NT2/D1 (cell line): ENCODE data around the gene MFSD6L.
A peak's percentile ranks its signal among the peaks of the same experiment; 100 is the strongest.

Source experiments
- DNase-seq: peaks from one replicate; pipeline ENCODE4 v3.0.0-alpha.2; 2011; ENCODE audit warnings: low read depth, low spot score
- H3K27me3 ChIP-seq: 2 replicates; pipeline ENCODE4 v1.6.0; 2011; ENCODE audit warnings: mild to moderate bottlenecking; ENCODE audit not compliant: insufficient read length, insufficient read depth
- H3K36me3 ChIP-seq: 2 replicates; pipeline ENCODE4 v1.6.1; 2011; ENCODE audit warnings: mild to moderate bottlenecking, low read length, mixed read lengths; ENCODE audit not compliant: insufficient read depth, insufficient read length
- H3K4me1 ChIP-seq: 2 replicates; pipeline ENCODE4 v1.5.1; 2011; ENCODE audit not compliant: insufficient read depth, insufficient read length
- H3K4me3 ChIP-seq: 2 replicates; pipeline ENCODE4 v1.5.1; 2011; ENCODE audit warnings: low read depth; ENCODE audit not compliant: insufficient read length
- H3K9ac ChIP-seq: 2 replicates; pipeline ENCODE4 v1.6.0; 2011; ENCODE audit warnings: low read depth; ENCODE audit not compliant: insufficient read length
- H3K9me3 ChIP-seq: 2 replicates; pipeline ENCODE4 v1.5.1; 2011; ENCODE audit warnings: mild to moderate bottlenecking, low read length; ENCODE audit not compliant: insufficient read depth
- SUZ12 ChIP-seq: IDR thresholded peaks from 2 replicates; pipeline ENCODE4 v1.6.1; 2011; ENCODE audit not compliant: insufficient read length, insufficient read depth; ENCODE audit errors: extremely low read depth
- YY1 ChIP-seq: IDR thresholded peaks from 2 replicates; pipeline ENCODE4 v1.6.1; 2011; ENCODE audit not compliant: insufficient read length, insufficient read depth
- ZNF274 ChIP-seq: IDR thresholded peaks from 2 replicates; pipeline ENCODE4 v1.6.1; 2011; ENCODE audit warnings: mild to moderate bottlenecking, low read depth, low read length

The MFSD6L gene

DNA sequence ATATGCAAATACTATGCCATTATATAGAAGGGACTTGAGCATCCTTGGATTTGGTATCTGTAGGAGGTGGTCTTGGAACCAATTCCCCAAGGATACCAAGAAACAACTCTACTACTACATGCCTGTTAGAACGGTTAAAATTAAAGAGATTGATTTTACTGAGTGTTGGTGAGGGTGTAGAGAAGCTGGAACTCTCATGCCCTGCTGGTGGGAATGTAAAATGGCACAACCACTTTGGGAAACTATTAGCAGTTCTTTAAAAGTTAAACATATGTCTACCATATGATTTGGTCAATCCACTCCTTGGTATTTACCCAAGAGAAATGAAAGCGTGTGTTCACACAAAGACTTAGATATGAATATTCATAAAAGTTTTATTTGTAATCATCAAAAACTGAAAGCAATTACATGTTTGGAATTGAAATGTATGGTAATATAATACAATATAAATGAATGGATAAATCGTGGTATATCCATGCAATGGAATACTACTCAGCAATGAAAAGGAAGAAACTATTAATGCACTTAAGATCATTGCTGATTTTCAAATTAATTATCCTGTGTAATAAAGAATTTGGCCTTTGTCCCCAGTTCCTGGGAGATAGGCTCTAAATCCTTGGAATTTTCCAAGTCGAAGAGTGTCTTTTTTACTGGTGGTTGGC lies 7.8 kb downstream of the MFSD6L start:
- DNase-seq, result no peak
- no peaks in the 10 kb centered on the region for H3K36me3 ChIP-seq
- H3K9me3 ChIP-seq, result peaks cover 23% of the 10 kb centered on the region
- no peak for TF ChIP-seq ZNF274
- TF ChIP-seq SUZ12, result no peak
- no peak for TF ChIP-seq YY1
- H3K9ac ChIP-seq, result no peak overlapping the region
- H3K4me1 ChIP-seq, result no peaks in the 10 kb centered on the region
- no peaks in the 10 kb centered on the region for H3K27me3 ChIP-seq
- no peak overlapping the region for H3K4me3 ChIP-seq

DNA sequence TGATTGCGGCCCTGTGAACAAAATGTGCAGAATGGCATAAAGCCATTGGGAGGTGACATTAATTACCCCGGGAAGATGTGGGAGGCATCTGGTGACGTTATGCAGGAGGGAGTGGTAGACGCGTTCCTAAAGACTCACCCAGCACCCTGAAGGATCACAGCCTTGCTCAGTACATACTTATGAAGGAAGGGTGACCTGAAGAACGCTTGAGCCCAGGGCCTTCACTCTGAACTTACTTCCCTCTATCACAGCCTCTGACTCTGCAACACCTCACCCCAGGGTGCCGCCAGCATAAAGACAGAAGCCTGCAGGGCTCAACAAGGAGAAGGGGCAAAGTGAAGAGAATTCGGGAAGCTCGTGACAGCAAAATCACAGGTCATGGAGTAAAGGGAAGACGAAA lies 9.4 kb downstream of the MFSD6L start:
- H3K4me3 ChIP-seq, result no peak overlapping the region
- no peak overlapping the region for H3K9ac ChIP-seq
- DNase-seq, result no peak
- TF ChIP-seq ZNF274, result no peak
- no peak for TF ChIP-seq SUZ12
- H3K9me3 ChIP-seq, result peaks cover 23% of the 10 kb centered on the region
- H3K27me3 ChIP-seq, result no peaks in the 10 kb centered on the region
- no peaks in the 10 kb centered on the region for H3K36me3 ChIP-seq
- H3K4me1 ChIP-seq, result no peaks in the 10 kb centered on the region

GRCh38 chr17:8788998-8789397 lies 10.2 kb downstream of the MFSD6L start:
- no peak for TF ChIP-seq SUZ12
- no peak for DNase-seq
- H3K36me3 ChIP-seq, result no peaks in the 10 kb centered on the region
- no peaks in the 10 kb centered on the region for H3K4me1 ChIP-seq
- H3K27me3 ChIP-seq, result no peaks in the 10 kb centered on the region
- H3K4me3 ChIP-seq, result no peak overlapping the region
- H3K9ac ChIP-seq, result no peak overlapping the region
- H3K9me3 ChIP-seq, result peaks cover 23% of the 10 kb centered on the region

- no peaks in the 10 kb centered on the region for H3K4me1 ChIP-seq
- no peak overlapping the region for H3K4me3 ChIP-seq
- H3K36me3 ChIP-seq, result no peaks in the 10 kb centered on the region
- no peak for TF ChIP-seq ZNF274
- TF ChIP-seq SUZ12, result no peak
- no peak for TF ChIP-seq YY1
- H3K9me3 ChIP-seq, result peaks cover 2% of the 10 kb centered on the region; the same call in 1 of the 2 replicates
- H3K9ac ChIP-seq, result no peak overlapping the region
- DNase-seq, result peak; percentile 55
- no peaks in the 10 kb centered on the region for H3K27me3 ChIP-seq
These were observed 13.4 kb downstream of the MFSD6L start for GRCh38 chr17:8785547-8786413.

GRCh38 chr17:8782176-8782575 lies 17.0 kb downstream of the MFSD6L start:
- H3K4me3 ChIP-seq, result no peak overlapping the region
- no peaks in the 10 kb centered on the region for H3K9me3 ChIP-seq
- no peaks in the 10 kb centered on the region for H3K27me3 ChIP-seq
- no peaks in the 10 kb centered on the region for H3K36me3 ChIP-seq
- no peak overlapping the region for H3K9ac ChIP-seq
- TF ChIP-seq SUZ12 (no peak), ZNF274 (no peak), YY1 (no peak)
- DNase-seq, result no peak
- H3K4me1 ChIP-seq, result no peaks in the 10 kb centered on the region

GRCh38 chr17:8781776-8782175 lies 17.4 kb downstream of the MFSD6L start:
- H3K36me3 ChIP-seq, result no peaks in the 10 kb centered on the region
- H3K4me3 ChIP-seq, result no peak overlapping the region
- no peaks in the 10 kb centered on the region for H3K27me3 ChIP-seq
- H3K9me3 ChIP-seq, result no peaks in the 10 kb centered on the region
- DNase-seq, result no peak
- TF ChIP-seq SUZ12 (no peak), ZNF274 (no peak), YY1 (no peak)
- H3K9ac ChIP-seq, result no peak overlapping the region
- H3K4me1 ChIP-seq, result no peaks in the 10 kb centered on the region

DNA sequence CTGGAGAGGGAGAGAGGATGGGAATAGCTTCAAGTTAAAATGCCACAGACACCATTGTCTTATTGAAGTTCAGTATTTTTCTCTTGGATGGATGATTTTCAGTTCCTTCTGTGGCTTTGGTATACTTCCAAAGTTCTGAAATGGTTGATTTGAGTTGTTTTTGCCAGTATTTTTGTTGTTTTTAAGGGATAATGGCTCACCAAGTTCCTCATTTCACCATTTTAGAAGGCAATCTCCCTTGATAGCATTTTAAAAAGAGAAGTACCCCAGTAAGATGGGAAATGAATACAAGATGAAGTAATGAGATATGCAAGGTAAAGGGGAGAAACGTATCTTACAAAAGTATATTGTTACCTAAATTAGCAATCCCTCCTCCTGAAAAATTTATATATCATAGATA lies 22.3 kb downstream of the MFSD6L start:
- Histone ChIP-seq H3K27me3 (no peaks in the 10 kb centered on the region), H3K4me3 (no peak overlapping the region), H3K9ac (no peak overlapping the region), H3K9me3 (no peaks in the 10 kb centered on the region), H3K4me1 (no peaks in the 10 kb centered on the region), H3K36me3 (no peaks in the 10 kb centered on the region)
- TF ChIP-seq ZNF274 (no peak), SUZ12 (no peak), YY1 (no peak)
- DNase-seq, result no peak
